ENCODE data around the gene SQOR. TPM values are rescaled to one million over a fixed set of nuclear protein-coding genes. Genes with fewer than 3 reads are reported as not detected.
A peak's percentile ranks its signal among the peaks of the same experiment; 100 is the strongest.

Gene SQOR
- total RNA-seq, 1 donor: 122 TPM

DNA sequence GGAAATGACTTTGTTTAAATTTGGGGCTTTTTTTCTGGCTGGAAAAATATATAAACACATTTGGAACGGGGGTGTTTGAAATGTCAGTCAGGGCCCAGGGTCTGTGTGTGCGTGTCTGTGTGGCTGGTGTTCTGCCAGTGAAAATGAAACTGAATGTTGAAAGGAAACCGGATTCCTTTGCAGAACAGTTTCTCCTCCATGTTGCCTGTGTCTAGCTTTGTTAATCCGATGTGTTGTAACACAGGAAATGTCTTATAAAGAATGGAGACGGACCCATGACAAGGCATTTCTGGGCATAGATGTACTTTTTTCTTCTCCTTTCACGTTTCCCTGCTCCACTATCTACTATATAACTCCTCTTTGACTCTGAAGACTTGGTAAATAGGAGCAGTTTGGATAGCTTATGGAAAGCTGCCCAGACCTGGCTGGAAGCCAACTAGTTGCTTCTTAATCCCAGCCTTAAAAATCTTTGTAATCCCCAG lies 2.8 kb downstream of the SQOR start:
- Histone ChIP-seq H3K79me2 (ENCODE audit: insufficient read depth, low read length) (peaks cover 31% of the 10 kb centered on the region), H3K4me1 (ENCODE audit: insufficient read depth, low read length) (peaks cover 51% of the 10 kb centered on the region), H4K20me1 (ENCODE audit: insufficient read depth, low read length) (no peaks in the 10 kb centered on the region)

DNA sequence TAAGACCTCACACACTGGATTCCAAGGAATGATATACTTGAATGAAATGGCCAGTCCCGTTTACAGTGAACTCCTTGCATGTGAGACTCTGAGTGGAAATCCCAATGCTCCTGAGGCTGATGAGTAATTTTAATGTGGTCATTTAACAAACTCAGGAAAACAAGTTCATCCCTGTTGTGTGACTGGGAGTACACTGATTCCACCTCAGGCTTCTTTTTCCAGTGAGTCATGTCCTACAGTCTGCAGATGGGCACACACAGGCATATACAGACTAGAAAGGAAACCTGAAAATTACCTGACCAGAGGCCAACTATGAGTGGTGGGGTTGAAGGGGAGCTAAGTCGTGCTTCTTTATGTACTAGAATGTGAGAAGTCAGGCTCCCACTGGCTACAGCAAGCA lies 5.8 kb downstream of the SQOR start:
- H3K4me3 ChIP-seq (ENCODE audit: insufficient read depth, low read length): peak overlapping the region; percentile 17
- peak overlapping the region; percentile 78 for H3K4me2 ChIP-seq (ENCODE audit: insufficient read depth, low read length)
- TF ChIP-seq, protein P1, sequence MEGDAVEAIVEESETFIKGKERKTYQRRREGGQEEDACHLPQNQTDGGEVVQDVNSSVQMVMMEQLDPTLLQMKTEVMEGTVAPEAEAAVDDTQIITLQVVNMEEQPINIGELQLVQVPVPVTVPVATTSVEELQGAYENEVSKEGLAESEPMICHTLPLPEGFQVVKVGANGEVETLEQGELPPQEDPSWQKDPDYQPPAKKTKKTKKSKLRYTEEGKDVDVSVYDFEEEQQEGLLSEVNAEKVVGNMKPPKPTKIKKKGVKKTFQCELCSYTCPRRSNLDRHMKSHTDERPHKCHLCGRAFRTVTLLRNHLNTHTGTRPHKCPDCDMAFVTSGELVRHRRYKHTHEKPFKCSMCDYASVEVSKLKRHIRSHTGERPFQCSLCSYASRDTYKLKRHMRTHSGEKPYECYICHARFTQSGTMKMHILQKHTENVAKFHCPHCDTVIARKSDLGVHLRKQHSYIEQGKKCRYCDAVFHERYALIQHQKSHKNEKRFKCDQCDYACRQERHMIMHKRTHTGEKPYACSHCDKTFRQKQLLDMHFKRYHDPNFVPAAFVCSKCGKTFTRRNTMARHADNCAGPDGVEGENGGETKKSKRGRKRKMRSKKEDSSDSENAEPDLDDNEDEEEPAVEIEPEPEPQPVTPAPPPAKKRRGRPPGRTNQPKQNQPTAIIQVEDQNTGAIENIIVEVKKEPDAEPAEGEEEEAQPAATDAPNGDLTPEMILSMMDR (IDR thresholded peaks at IDR 0.05; ENCODE audit: extremely low read depth, low read depth, low read length): no peak
- no peaks in the 10 kb centered on the region for H3K27me3 ChIP-seq (ENCODE audit: insufficient read depth, low read length)
- peak overlapping the region; percentile 94 for H3K27ac ChIP-seq (ENCODE audit: low read depth, low read length)
- H2AFZ ChIP-seq (ENCODE audit: low read length): no peak overlapping the region
- no peaks in the 10 kb centered on the region for H4K20me1 ChIP-seq (ENCODE audit: insufficient read depth, low read length)
- H3K36me3 ChIP-seq (ENCODE audit: insufficient read depth, low read length): no peaks in the 10 kb centered on the region
- H3K9me3 ChIP-seq (ENCODE audit: low read depth, low read length): no peaks in the 10 kb centered on the region
- H3K4me1 ChIP-seq (ENCODE audit: insufficient read depth, low read length): peaks cover 66% of the 10 kb centered on the region
- peak; percentile 84 for DNase-seq (ENCODE audit: insufficient read length, low spot score, missing footprints)
- H3K79me2 ChIP-seq (ENCODE audit: insufficient read depth, low read length): peaks cover 53% of the 10 kb centered on the region

More for the DNA sequence above, 2.8 kb downstream of the SQOR start:
- Histone ChIP-seq H3K27ac (ENCODE audit: low read depth, low read length) (peak overlapping the region; percentile 94), H3K4me3 (ENCODE audit: insufficient read depth, low read length) (peak overlapping the region; percentile 46), H3K9me3 (ENCODE audit: low read depth, low read length) (no peaks in the 10 kb centered on the region), H3K27me3 (ENCODE audit: insufficient read depth, low read length) (no peaks in the 10 kb centered on the region), H2AFZ (ENCODE audit: low read length) (peak overlapping the region; percentile 72), H3K36me3 (ENCODE audit: insufficient read depth, low read length) (no peaks in the 10 kb centered on the region), H3K4me2 (ENCODE audit: insufficient read depth, low read length) (peak overlapping the region; percentile 81)
- peak; percentile 71 for DNase-seq (ENCODE audit: insufficient read length, low spot score, missing footprints)
- TF ChIP-seq, protein P1 (IDR thresholded peaks at IDR 0.05; ENCODE audit: extremely low read depth, low read depth, low read length): no peak

DNA sequence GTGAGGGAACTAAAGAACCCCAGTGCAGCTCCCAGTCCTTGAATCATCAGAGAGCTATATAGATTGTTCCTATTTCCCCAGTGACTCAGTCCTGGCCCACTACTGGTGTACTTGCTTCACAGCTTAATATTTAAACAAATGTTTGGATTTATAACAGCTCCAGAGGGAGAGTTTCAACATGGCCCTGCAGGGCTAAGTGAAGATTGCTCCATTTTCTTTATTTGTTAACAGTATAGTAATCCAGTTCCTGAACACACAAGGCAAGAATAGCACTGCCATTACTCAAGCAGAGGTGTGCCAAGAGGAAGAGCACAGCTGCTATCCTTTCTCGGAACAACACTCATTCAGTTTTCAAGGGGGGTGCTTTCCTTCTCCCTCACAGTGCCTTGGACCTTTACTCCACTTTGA lies 6.5 kb downstream of the SQOR start:
- H3K36me3 ChIP-seq (ENCODE audit: insufficient read depth, low read length): no peaks in the 10 kb centered on the region
- peak overlapping the region; percentile 94 for H3K27ac ChIP-seq (ENCODE audit: low read depth, low read length)
- H3K27me3 ChIP-seq (ENCODE audit: insufficient read depth, low read length): no peaks in the 10 kb centered on the region
- H3K4me1 ChIP-seq (ENCODE audit: insufficient read depth, low read length): peaks cover 72% of the 10 kb centered on the region
- H3K4me3 ChIP-seq (ENCODE audit: insufficient read depth, low read length): peak overlapping the region; percentile 26
- peak overlapping the region; percentile 78 for H3K4me2 ChIP-seq (ENCODE audit: insufficient read depth, low read length)
- H4K20me1 ChIP-seq (ENCODE audit: insufficient read depth, low read length): no peaks in the 10 kb centered on the region
- no peak overlapping the region for H2AFZ ChIP-seq (ENCODE audit: low read length)
- peak; percentile 91 for DNase-seq (ENCODE audit: insufficient read length, low spot score, missing footprints)
- TF ChIP-seq, protein P1 (IDR thresholded peaks at IDR 0.05; ENCODE audit: extremely low read depth, low read depth, low read length): peak; percentile 7
- H3K9me3 ChIP-seq (ENCODE audit: low read depth, low read length): no peaks in the 10 kb centered on the region
- peaks cover 50% of the 10 kb centered on the region for H3K79me2 ChIP-seq (ENCODE audit: insufficient read depth, low read length)

DNA sequence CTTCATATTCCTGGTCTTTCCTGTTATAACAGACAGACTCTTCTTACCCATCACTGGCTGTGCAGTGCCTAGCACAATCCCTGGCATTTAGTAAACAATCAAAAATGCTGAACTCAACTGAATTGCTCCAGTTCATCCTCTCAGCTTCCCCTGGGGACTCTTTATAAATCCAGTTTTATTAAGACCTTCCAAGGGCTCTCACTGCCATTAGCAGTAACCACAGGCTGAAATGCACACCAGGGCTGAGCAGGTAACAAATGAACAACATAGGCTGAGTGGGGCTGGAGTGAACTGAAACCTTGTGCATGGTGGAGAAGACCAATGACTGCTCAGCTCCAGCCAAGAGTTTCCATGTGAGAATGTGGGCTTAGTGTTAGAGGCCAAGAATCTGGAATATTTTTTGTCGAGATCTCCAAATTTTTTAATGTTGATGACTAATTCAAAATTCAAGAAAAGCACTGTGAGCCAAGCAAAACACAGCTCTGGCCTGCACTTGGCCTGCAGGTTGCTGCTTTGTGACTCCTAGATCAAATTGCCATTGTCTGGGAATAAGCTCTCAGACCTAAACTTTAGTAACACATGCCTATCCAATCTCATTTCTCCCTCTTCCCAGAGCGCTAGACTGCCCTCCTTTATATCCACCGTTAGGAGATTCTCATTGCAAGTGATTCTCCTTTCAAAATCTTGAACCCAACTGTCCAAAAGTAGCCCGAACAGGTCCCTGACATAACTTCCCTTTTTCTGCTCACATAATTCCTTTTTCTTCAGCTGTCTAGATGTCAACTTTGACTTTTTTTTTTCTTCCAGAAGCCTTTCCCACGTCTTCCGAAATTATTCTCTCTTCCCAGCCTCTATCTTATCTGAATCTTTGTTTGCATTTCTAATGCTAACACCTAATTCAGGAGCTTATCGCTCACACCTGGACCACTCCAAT lies 7.4 kb downstream of the SQOR start:
- peak; percentile 90 for DNase-seq (ENCODE audit: insufficient read length, low spot score, missing footprints)
- H2AFZ ChIP-seq (ENCODE audit: low read length): no peak overlapping the region
- H3K9me3 ChIP-seq (ENCODE audit: low read depth, low read length): no peaks in the 10 kb centered on the region
- H3K36me3 ChIP-seq (ENCODE audit: insufficient read depth, low read length): no peaks in the 10 kb centered on the region
- H3K79me2 ChIP-seq (ENCODE audit: insufficient read depth, low read length): peaks cover 50% of the 10 kb centered on the region
- peak overlapping the region; percentile 26 for H3K4me3 ChIP-seq (ENCODE audit: insufficient read depth, low read length)
- no peaks in the 10 kb centered on the region for H3K27me3 ChIP-seq (ENCODE audit: insufficient read depth, low read length)
- no peaks in the 10 kb centered on the region for H4K20me1 ChIP-seq (ENCODE audit: insufficient read depth, low read length)
- peak overlapping the region; percentile 94 for H3K27ac ChIP-seq (ENCODE audit: low read depth, low read length)
- peaks cover 73% of the 10 kb centered on the region for H3K4me1 ChIP-seq (ENCODE audit: insufficient read depth, low read length)
- TF ChIP-seq, protein P1 (IDR thresholded peaks at IDR 0.05; ENCODE audit: extremely low read depth, low read depth, low read length): no peak
- peak overlapping the region; percentile 78 for H3K4me2 ChIP-seq (ENCODE audit: insufficient read depth, low read length)

Data from osteoblast (primary cell).